Neural progenitor cell (in vitro differentiated cells): ENCODE results near the gene FARP1. TPM values are rescaled to one million over a fixed set of nuclear protein-coding genes. Genes with fewer than 3 reads are reported as not detected.

Source experiments
- DNase-seq: peaks from one replicate; pipeline ENCODE4 v3.0.0-alpha.2; 2016; ENCODE audit warnings: low spot score
- H2AFZ ChIP-seq: fragments of 200-600 bp; sonication (generic); replicated peaks from 2 replicates; pipeline ENCODE4 v1.6.1; 2016; ENCODE audit warnings: antibody characterized with exemption
- H3F3A ChIP-seq: fragments of 200-600 bp; sonication (generic); 2 replicates; pipeline ENCODE4 v1.6.1; 2016; ENCODE audit warnings: antibody characterized with exemption, low read depth
- H3K27ac ChIP-seq: fragments of 200-600 bp; sonication (generic); 2 replicates; pipeline ENCODE4 v1.5.1; 2016; ENCODE audit warnings: mild to moderate bottlenecking
- H3K27me3 ChIP-seq: fragments of 200-600 bp; sonication (generic); 2 replicates; pipeline ENCODE4 v1.6.1; 2016; ENCODE audit warnings: mild to moderate bottlenecking, moderate library complexity
- H3K36me3 ChIP-seq: fragments of 200-600 bp; sonication (generic); 2 replicates; pipeline ENCODE4 v1.5.1; 2016
- H3K4me1 ChIP-seq: fragments of 200-600 bp; sonication (generic); 2 replicates; pipeline ENCODE4 v1.6.1; 2016; ENCODE audit warnings: mixed run types
- H3K4me2 ChIP-seq: fragments of 200-600 bp; sonication (generic); 2 replicates; pipeline ENCODE4 v1.6.1; 2016
- H3K4me3 ChIP-seq: fragments of 200-600 bp; sonication (generic); 2 replicates; pipeline ENCODE4 v1.5.1; 2016
- H3K79me2 ChIP-seq: fragments of 200-600 bp; sonication (generic); 2 replicates; pipeline ENCODE4 v1.6.1; 2016; ENCODE audit warnings: low read depth
- H3K9ac ChIP-seq: fragments of 200-600 bp; sonication (generic); 2 replicates; pipeline ENCODE4 v1.6.1; 2016
- H3K9me3 ChIP-seq: fragments of 200-600 bp; sonication (generic); 2 replicates; pipeline ENCODE4 v1.5.1; 2016; ENCODE audit warnings: low read depth
- H4K20me1 ChIP-seq: fragments of 200-600 bp; sonication (generic); 2 replicates; pipeline ENCODE4 v1.6.1; 2016; ENCODE audit warnings: low read depth
- H3K27ac Mint-ChIP-seq: 3 replicates; pipeline ENCODE4 v1.8.0; 2021; ENCODE audit warnings: mixed read lengths
- H3K27me3 Mint-ChIP-seq: 2 replicates; pipeline ENCODE4 v1.8.0; 2022; ENCODE audit warnings: low read depth, mild to moderate bottlenecking, inconsistent platforms, moderate library complexity, mixed read lengths; ENCODE audit not compliant: insufficient read depth
- H3K36me3 Mint-ChIP-seq: 3 replicates; pipeline ENCODE4 v1.8.0; 2021; ENCODE audit warnings: mixed read lengths
- H3K4me1 Mint-ChIP-seq: 3 replicates; pipeline ENCODE4 v1.8.0; 2021; ENCODE audit warnings: mixed read lengths
- H3K4me3 Mint-ChIP-seq: 3 replicates; pipeline ENCODE4 v1.8.0; 2021; ENCODE audit warnings: mild to moderate bottlenecking, moderate library complexity, mixed read lengths
- H3K9me3 Mint-ChIP-seq: 3 replicates; pipeline ENCODE4 v1.8.0; 2020; ENCODE audit warnings: mixed read lengths
- CTCF ChIP-seq: fragments of 200-600 bp; sonication (generic); IDR thresholded peaks from 2 replicates; pipeline ENCODE4 v1.5.1; 2017; ENCODE audit warnings: antibody characterized with exemption, mild to moderate bottlenecking
- EZH2 ChIP-seq: fragments of 200-600 bp; sonication (generic); IDR thresholded peaks from 2 replicates; pipeline ENCODE4 v1.6.1; 2017; ENCODE audit warnings: antibody characterized with exemption, mild to moderate bottlenecking, moderate library complexity
- EZH2phosphoT487 ChIP-seq: fragments of 200-600 bp; sonication (generic); IDR thresholded peaks from 2 replicates; pipeline ENCODE4 v1.6.1; 2017; ENCODE audit warnings: antibody characterized with exemption
- total RNA-seq: library from RNA; depleted of rRNA; stranded (reverse); fragments of >200 nt; gene quantifications from 2 replicates; pipeline ENCODE4 v1.2.3, GENCODE V29; 2015; ENCODE audit warnings: low replicate concordance

Gene FARP1
- total RNA-seq, 1 donor from 2014 or later, result 78.0 TPM

GRCh38 chr13:98305670-98306069 lies 162.8 kb downstream of the FARP1 start:
- Histone ChIP-seq H3F3A (peaks cover 8% of the 10 kb centered on the region), H3K4me1 (peaks cover 25% of the 10 kb centered on the region), H3K36me3 (no peaks in the 10 kb centered on the region), H2AFZ (no peak overlapping the region), H3K27me3 (no peaks in the 10 kb centered on the region), H3K9me3 (no peaks in the 10 kb centered on the region), H3K4me3 (no peak overlapping the region), H4K20me1 (peaks cover 13% of the 10 kb centered on the region), H3K9ac (no peak overlapping the region), H3K4me2 (no peak overlapping the region), H3K79me2 (peaks cover 63% of the 10 kb centered on the region), H3K27ac (no peak overlapping the region)
- H3K4me3 Mint-ChIP-seq, result no peak overlapping the region
- H3K36me3 Mint-ChIP-seq, result peaks cover 17% of the 10 kb centered on the region
- H3K27me3 Mint-ChIP-seq, result peaks cover 2% of the 10 kb centered on the region
- TF ChIP-seq CTCF (no peak), EZH2phosphoT487 (no peak), EZH2 (no peak)
- H3K4me1 Mint-ChIP-seq, result peaks cover 27% of the 10 kb centered on the region
- DNase-seq, result no peak
- peaks cover 10% of the 10 kb centered on the region for H3K9me3 Mint-ChIP-seq
- no peak overlapping the region for H3K27ac Mint-ChIP-seq

GRCh38 chr13:98307463-98308085 lies 164.7 kb downstream of the FARP1 start:
- Histone ChIP-seq H3K9me3 (no peaks in the 10 kb centered on the region), H3K27ac (no peak overlapping the region), H3K4me2 (no peak overlapping the region), H3K4me3 (no peak overlapping the region), H3K36me3 (no peaks in the 10 kb centered on the region), H3K27me3 (no peaks in the 10 kb centered on the region), H4K20me1 (peaks cover 25% of the 10 kb centered on the region), H3F3A (peaks cover 12% of the 10 kb centered on the region), H3K79me2 (peaks cover 60% of the 10 kb centered on the region), H2AFZ (no peak overlapping the region), H3K4me1 (peaks cover 34% of the 10 kb centered on the region), H3K9ac (no peak overlapping the region)
- H3K36me3 Mint-ChIP-seq, result peaks cover 10% of the 10 kb centered on the region
- H3K4me3 Mint-ChIP-seq, result no peak overlapping the region
- H3K27me3 Mint-ChIP-seq, result no peaks in the 10 kb centered on the region
- TF ChIP-seq EZH2 (no peak), EZH2phosphoT487 (no peak), CTCF (no peak)
- peaks cover 26% of the 10 kb centered on the region for H3K4me1 Mint-ChIP-seq
- H3K27ac Mint-ChIP-seq, result peak overlapping the region; percentile 27
- DNase-seq, result no peak
- peaks cover 10% of the 10 kb centered on the region for H3K9me3 Mint-ChIP-seq

- Histone ChIP-seq H3K79me2 (peaks cover 57% of the 10 kb centered on the region), H3K27ac (no peak overlapping the region), H3K4me1 (peaks cover 32% of the 10 kb centered on the region), H3K9ac (no peak overlapping the region), H3F3A (peaks cover 12% of the 10 kb centered on the region), H3K4me2 (no peak overlapping the region), H2AFZ (no peak overlapping the region), H3K9me3 (no peaks in the 10 kb centered on the region), H3K36me3 (no peaks in the 10 kb centered on the region), H4K20me1 (peaks cover 25% of the 10 kb centered on the region), H3K27me3 (no peaks in the 10 kb centered on the region), H3K4me3 (no peak overlapping the region)
- TF ChIP-seq CTCF, result no peak
- no peak for TF ChIP-seq EZH2phosphoT487
- no peak for TF ChIP-seq EZH2
- H3K4me1 Mint-ChIP-seq, result peaks cover 24% of the 10 kb centered on the region
- no peak overlapping the region for H3K27ac Mint-ChIP-seq
- peaks cover 9% of the 10 kb centered on the region for H3K36me3 Mint-ChIP-seq
- no peak overlapping the region for H3K4me3 Mint-ChIP-seq
- H3K9me3 Mint-ChIP-seq, result peaks cover 10% of the 10 kb centered on the region
- DNase-seq, result no peak
- no peaks in the 10 kb centered on the region for H3K27me3 Mint-ChIP-seq
Observed at GRCh38 chr13:98308086-98308911, 165.4 kb downstream of the FARP1 start.
